Ovary (tissue), 9 donors: ENCODE results near the gene F13B. TPM values are rescaled to one million over a fixed set of nuclear protein-coding genes. Genes with fewer than 3 reads are reported as not detected.
"Not testable (repeated sequence)": the region's sequence is repeated elsewhere in the genome, so short reads cannot be mapped to it uniquely, and the experiment has no call there.

ENCODE experiments used
- DNase-seq, 5 donors: peaks; one replicate each; pipeline ENCODE4 v3.0.0-alpha.2; 2019 to 2020
- H3K27ac ChIP-seq, 2 donors: fragments of 200-600 bp; one replicate each; pipeline versions ENCODE4 v1.5.1 to v1.8.0; 2019 to 2022
- H3K27me3 ChIP-seq: fragments of 200-600 bp; one replicate; pipeline ENCODE4 v1.8.0; 2022
- H3K36me3 ChIP-seq: fragments of 200-600 bp; sonication (generic); one replicate; pipeline ENCODE4 v1.5.1; 2019
- H3K4me1 ChIP-seq: one replicate; pipeline ENCODE4 v1.8.1; 2013; ENCODE audit warnings: mild to moderate bottlenecking, moderate library complexity; ENCODE audit not compliant: insufficient read depth
- H3K4me3 ChIP-seq: fragments of 200-600 bp; sonication (generic); one replicate; pipeline ENCODE4 v1.5.1; 2017
- H3K9me3 ChIP-seq, 2 donors: fragments of 200-600 bp in 1 of 2; sonication (generic) in 1 of 2; one replicate each; pipeline versions ENCODE4 v1.5.1 to v1.8.1; 2013 to 2019; ENCODE audit warnings: mild to moderate bottlenecking in 1 of 2, moderate library complexity in 1 of 2
- EP300 ChIP-seq: sonication (generic); formaldehyde crosslinking; IDR thresholded peaks from one replicate; pipeline ENCODE4 v1.6.1; 2017; ENCODE audit warnings: antibody characterized with exemption
- POLR2A ChIP-seq: fragments of 450-650 bp; IDR thresholded peaks from one replicate; pipeline ENCODE4 v1.6.1; 2017; ENCODE audit warnings: antibody characterized with exemption, mild to moderate bottlenecking, moderate library complexity
- WGBS, 3 donors: extraction: QIAGEN DNeasy Blood & Tissue Kit in 1 of 3; methylation state at CpG; one replicate each; pipeline versions ENCODE4 v1.1.5 to v1.1.7; 2013 to 2017; 5-methylcytosine and 5-hydroxymethylcytosine counted together
- intact Hi-C, 4 donors: fragments of 100-400 bp; cut with DNase I; formaldehyde crosslinking; loops; one replicate each; pipeline versions ENCODE4 v1.11.0 to v1.15.1; 2022 to 2023
- polyA plus RNA-seq, 2 donors: library from polyadenylated mRNA; stranded (reverse); fragments of 200-250 nt in 1 of 2; fragments of 350-450 nt in 1 of 2; fragmentation: Illumina TruSeq in 1 of 2; extraction: RNeasy Lipid Tissue Mini Kit (QIAGEN cat#74804) in 1 of 2; gene quantifications; one replicate each; pipeline ENCODE4 v1.2.3, GENCODE V29; 2013 to 2014
- total RNA-seq, 7 donors: library from RNA; depleted of rRNA in 2 of 7; stranded (reverse); fragments of >200 nt in 2 of 7; fragmentation: NEBNext Ultra II Directional in 3 of 7; extraction: Animal tissue kit (Norgen Biotek cat#: 25700) in 3 of 7; gene quantifications; one replicate each; pipeline versions ENCODE4 v1.1.0 to v1.2.4, GENCODE V29; 2016 to 2023
- TF ChIP-seq, protein P1 (sequence below), 3 donors: fragments of 450-650 bp in 2 of 3; fragments of 200-600 bp in 1 of 3; IDR thresholded peaks; one replicate each; pipeline versions ENCODE4 v1.5.1 to v1.8.0; 2016 to 2022; ENCODE audit warnings: antibody characterized with exemption in 3 of 3, mild to moderate bottlenecking in 1 of 3
- donor health status: DM: no; HTN: no; CAD: no; lungs with moderate emphysema.
- donor health status: DM: no; HTN: no; CAD: no.
- donor health status: Bipolar disorder and iron deficiency.
- donor health status: DM: yes; HTN: yes; CAD: no.
- donor health status: DM: no; HTN: no; CAD: no.
- donor health status: DM: yes; HTN: yes; CAD: no.

The F13B gene
- total and polyA plus RNA-seq, 9 donors: not detected

DNA sequence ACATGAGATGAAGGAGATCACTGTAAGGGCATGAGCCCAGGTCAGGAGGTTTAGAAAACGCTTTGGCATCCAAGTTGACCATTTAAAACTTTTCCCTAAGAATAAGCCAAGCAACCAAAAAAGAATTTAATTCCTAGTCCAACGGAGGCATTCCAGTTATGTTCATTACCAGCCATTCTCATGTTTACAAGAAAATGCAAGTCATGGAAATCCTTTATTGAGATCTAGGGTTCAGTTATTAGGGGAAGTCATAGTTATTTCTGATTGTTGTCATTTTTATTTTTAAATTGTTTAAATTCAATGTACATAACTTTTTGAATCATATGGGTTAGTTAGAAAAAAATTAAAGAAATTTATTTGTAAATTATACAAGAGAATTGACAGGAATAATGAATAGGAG lies 65.2 kb downstream of the F13B start:
- 85 to 92% (median 86%) methylated on average over 2 of the region's 2 CpGs for WGBS, 3 donors
- H3K36me3 ChIP-seq: no peaks in the 10 kb centered on the region
- H3K9me3 ChIP-seq: no peaks in the 10 kb centered on the region
- intact Hi-C loops: no loop called here
- no peaks in the 10 kb centered on the region for H3K27me3 ChIP-seq
- DNase-seq: no peak
- TF ChIP-seq EP300 (no peak), POLR2A (no peak)
- TF ChIP-seq, protein P1, sequence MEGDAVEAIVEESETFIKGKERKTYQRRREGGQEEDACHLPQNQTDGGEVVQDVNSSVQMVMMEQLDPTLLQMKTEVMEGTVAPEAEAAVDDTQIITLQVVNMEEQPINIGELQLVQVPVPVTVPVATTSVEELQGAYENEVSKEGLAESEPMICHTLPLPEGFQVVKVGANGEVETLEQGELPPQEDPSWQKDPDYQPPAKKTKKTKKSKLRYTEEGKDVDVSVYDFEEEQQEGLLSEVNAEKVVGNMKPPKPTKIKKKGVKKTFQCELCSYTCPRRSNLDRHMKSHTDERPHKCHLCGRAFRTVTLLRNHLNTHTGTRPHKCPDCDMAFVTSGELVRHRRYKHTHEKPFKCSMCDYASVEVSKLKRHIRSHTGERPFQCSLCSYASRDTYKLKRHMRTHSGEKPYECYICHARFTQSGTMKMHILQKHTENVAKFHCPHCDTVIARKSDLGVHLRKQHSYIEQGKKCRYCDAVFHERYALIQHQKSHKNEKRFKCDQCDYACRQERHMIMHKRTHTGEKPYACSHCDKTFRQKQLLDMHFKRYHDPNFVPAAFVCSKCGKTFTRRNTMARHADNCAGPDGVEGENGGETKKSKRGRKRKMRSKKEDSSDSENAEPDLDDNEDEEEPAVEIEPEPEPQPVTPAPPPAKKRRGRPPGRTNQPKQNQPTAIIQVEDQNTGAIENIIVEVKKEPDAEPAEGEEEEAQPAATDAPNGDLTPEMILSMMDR (IDR thresholded peaks at IDR 0.05): no peak
- H3K4me3 ChIP-seq: no peak overlapping the region
- H3K4me1 ChIP-seq: no peaks in the 10 kb centered on the region
- H3K27ac ChIP-seq: no peak overlapping the region

DNA sequence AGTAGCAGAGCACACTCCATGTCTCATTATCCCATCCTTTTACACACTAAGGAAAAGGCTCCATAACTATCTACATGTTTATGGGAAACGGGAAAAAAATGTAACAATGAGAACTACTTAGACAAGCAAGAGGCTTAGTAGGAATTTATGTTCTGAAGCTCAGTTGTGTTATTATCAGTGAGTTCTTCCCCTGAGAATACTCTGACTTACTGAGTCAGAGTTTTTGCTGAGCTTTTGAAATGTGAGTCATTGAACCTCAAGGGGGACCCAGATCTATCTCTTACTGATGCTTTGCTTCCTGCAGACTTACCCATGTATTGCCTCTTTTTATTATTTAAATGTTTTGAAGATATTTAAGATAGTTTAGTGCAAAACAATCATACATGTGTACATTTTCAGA lies 69.6 kb downstream of the F13B start:
- DNase-seq: no peak
- Histone ChIP-seq H3K4me3 (no peak overlapping the region), H3K36me3 (no peaks in the 10 kb centered on the region), H3K9me3 (no peaks in the 10 kb centered on the region), H3K4me1 (no peaks in the 10 kb centered on the region), H3K27me3 (no peaks in the 10 kb centered on the region), H3K27ac (no peak overlapping the region)
- 25 to 35% (median 26%) methylated on average over 1 of the region's 1 CpG for WGBS, 3 donors
- TF ChIP-seq POLR2A (no peak), EP300 (no peak)
- TF ChIP-seq, protein P1 (IDR thresholded peaks at IDR 0.05): no peak
- intact Hi-C loops: no loop called here

DNA sequence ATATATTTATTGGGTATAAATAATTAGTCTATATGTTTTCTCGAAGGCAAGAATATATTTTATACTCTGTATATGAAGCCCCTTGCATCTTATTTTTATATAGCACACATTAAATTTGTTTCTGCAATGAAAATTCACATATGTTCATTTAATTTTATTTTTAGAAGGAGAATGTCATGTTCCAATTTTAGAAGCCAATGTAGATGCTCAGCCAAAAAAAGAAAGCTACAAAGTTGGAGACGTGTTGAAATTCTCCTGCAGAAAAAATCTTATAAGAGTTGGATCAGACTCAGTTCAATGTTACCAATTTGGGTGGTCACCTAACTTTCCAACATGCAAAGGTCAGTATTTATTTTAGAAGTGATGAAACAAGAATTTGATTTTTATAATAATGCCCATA lies 73.1 kb downstream of the F13B start:
- no peak for DNase-seq
- H3K9me3 ChIP-seq: no peaks in the 10 kb centered on the region
- H3K4me3 ChIP-seq: no peak overlapping the region
- no peaks in the 10 kb centered on the region for H3K4me1 ChIP-seq
- intact Hi-C loops: no loop called here
- no peak for TF ChIP-seq EP300
- no peak for TF ChIP-seq POLR2A
- TF ChIP-seq, protein P1 (IDR thresholded peaks at IDR 0.05): no peak
- H3K27ac ChIP-seq: no peak overlapping the region
- no peaks in the 10 kb centered on the region for H3K36me3 ChIP-seq
- no peaks in the 10 kb centered on the region for H3K27me3 ChIP-seq
- 53 to 57% (median 54%) methylated on average over 2 of the region's 2 CpGs for WGBS, 3 donors

DNA sequence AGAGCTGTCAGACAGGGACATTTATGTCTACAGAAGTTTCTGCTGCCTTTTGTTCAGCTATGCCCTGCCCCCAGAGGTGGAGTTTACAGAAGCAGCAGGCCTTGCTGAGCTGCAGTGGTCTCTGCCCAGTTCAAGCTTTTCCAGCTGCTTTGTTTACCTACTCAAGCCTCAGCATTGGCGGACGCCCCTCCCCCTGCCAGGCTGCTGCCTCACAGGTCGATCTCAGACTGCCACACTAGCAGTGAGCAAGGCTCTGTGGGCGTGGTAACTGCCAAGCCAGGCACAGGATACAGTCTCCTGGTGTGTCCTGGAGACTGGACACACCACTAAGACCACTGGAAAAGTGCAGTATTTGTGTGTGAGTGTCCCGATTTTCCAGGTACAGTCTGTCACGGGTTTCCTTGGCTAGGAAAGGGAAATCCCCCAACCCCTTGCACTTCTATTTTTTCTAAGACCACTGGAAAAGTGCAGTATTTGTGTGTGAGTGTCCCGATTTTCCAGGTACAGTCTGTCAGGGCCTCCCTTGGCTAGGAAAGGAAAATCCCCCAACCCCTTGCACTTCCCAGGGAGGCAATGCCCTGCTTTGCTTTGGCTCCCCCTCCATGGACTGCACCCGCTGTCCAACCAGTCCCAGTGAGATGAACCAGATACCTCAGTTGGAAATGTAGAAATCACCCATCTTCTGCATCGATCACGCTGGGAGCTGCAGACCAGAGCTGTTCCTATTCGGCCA lies 75.0 kb downstream of the F13B start:
- H3K9me3 ChIP-seq, H3K36me3 ChIP-seq, H3K27me3 ChIP-seq, H3K27ac ChIP-seq, intact Hi-C loops, H3K4me3 ChIP-seq, H3K4me1 ChIP-seq: not testable (repeated sequence)
- DNase-seq: peak in 1 of 5 donors; percentile 7
- 75 to 77% (median 76%) methylated on average over 11 of the region's 11 CpGs for WGBS, 3 donors

Other genes starting within 250 kb of the F13B start
- under 1 TPM in 4 of 7 donors, not detected in 3; 0.30 to 0.87 (median 0.78) TPM for gene CFHR1, start 247.5 kb downstream of the F13B start, total RNA-seq
- 1 to 10 TPM; 1.3 to 1.5 TPM for gene CFHR1, start 247.5 kb downstream of the F13B start, polyA plus RNA-seq
- not detected for gene CFHR4, start 179.2 kb downstream of the F13B start, total RNA-seq
- gene CFHR4, start 179.2 kb downstream of the F13B start, polyA plus RNA-seq: not detected
- under 1 TPM in 1 of 7 donors, not detected in 6; 0.38 TPM for gene CFHR2, start 123.5 kb downstream of the F13B start, total RNA-seq
- gene CFHR2, start 123.5 kb downstream of the F13B start, polyA plus RNA-seq: under 1 TPM in 1 of 2 donors, not detected in 1; 0.25 TPM
- gene CFHR5, start 89.7 kb downstream of the F13B start, total RNA-seq: not detected
- under 1 TPM in 1 of 2 donors, not detected in 1; 0.10 TPM for gene CFHR5, start 89.7 kb downstream of the F13B start, polyA plus RNA-seq
- gene ASPM, start 79.4 kb upstream of the F13B start, total RNA-seq: under 1 TPM; 0.10 to 0.89 (median 0.33) TPM
- gene ASPM, start 79.4 kb upstream of the F13B start, polyA plus RNA-seq: under 1 TPM; 0.31 to 0.75 TPM
- gene ZBTB41, start 134.0 kb upstream of the F13B start, total RNA-seq: 10 to 100 TPM; 11.4 to 21.5 (median 15.2) TPM
- gene ZBTB41, start 134.0 kb upstream of the F13B start, polyA plus RNA-seq: 1 to 10 TPM; 4.9 to 5.6 TPM
- 1 to 10 TPM in 3 of 7 donors, under 1 TPM in 4; 0.60 to 4.0 (median 0.73) TPM for gene CRB1, start 201.0 kb upstream of the F13B start, total RNA-seq
- gene CRB1, start 201.0 kb upstream of the F13B start, polyA plus RNA-seq: 1 to 10 TPM; 2.0 to 2.7 TPM